NB4 (cell line): Measurements from ENCODE around the gene PATJ.
"Not testable (repeated sequence)": the region's sequence is repeated elsewhere in the genome, so short reads cannot be mapped to it uniquely, and the experiment has no call there.

Experiments used
- DNase-seq: peaks from one replicate; pipeline ENCODE4 v3.0.0; 2010; ENCODE audit warnings: low read depth
- H3K4me3 ChIP-seq: one replicate; pipeline ENCODE4 v1.5.1; 2011; ENCODE audit warnings: mild to moderate bottlenecking, low read depth, low read length, moderate library complexity
- CTCF ChIP-seq: IDR thresholded peaks from one replicate; pipeline ENCODE4 v1.5.1; 2012; ENCODE audit warnings: low read depth, low read length
- MAX ChIP-seq: IDR thresholded peaks from 2 replicates; pipeline ENCODE4 v1.6.1; 2011; ENCODE audit warnings: low read depth, low read length
- MYC ChIP-seq: IDR thresholded peaks from 2 replicates; pipeline ENCODE4 v1.6.1; 2011; ENCODE audit warnings: low read depth, low read length
- POLR2A ChIP-seq: IDR thresholded peaks from 2 replicates; pipeline ENCODE4 v1.6.1; 2011; ENCODE audit warnings: mild to moderate bottlenecking; ENCODE audit not compliant: insufficient read length; ENCODE audit errors: extremely low read depth

PATJ gene

DNA sequence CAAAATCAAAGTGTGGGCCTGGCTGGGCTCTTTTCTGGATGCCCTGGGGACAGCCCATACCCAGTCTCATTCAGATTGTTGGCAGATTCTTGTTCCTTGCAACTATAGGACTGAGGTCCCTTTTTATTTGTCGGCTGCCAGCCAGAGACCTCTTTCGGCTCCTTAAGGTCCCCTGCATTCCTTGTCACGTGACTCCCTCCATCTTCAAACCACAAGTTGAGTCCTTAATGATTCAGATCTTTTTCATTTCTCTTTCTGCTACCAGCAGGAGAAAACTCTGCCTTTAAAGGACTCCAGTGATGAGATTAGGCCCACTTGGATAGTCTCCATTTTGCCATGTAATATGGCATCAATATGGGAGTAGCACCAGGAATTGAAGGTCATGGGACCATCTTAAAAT lies 48.6 kb downstream of the PATJ start:
- TF ChIP-seq MYC (no peak), CTCF (no peak), MAX (no peak), POLR2A (no peak)
- H3K4me3 ChIP-seq = no peak overlapping the region
- no peak for DNase-seq

- H3K4me3 ChIP-seq = no peak overlapping the region
- DNase-seq = no peak
- TF ChIP-seq MAX (no peak), CTCF (no peak), MYC (no peak), POLR2A (no peak)
Measured at GRCh38 chr1:61797045-61797755, 54.9 kb downstream of the PATJ start.

GRCh38 chr1:61801047-61801446 lies 58.8 kb downstream of the PATJ start:
- not testable (repeated sequence) for DNase-seq, H3K4me3 ChIP-seq

DNA sequence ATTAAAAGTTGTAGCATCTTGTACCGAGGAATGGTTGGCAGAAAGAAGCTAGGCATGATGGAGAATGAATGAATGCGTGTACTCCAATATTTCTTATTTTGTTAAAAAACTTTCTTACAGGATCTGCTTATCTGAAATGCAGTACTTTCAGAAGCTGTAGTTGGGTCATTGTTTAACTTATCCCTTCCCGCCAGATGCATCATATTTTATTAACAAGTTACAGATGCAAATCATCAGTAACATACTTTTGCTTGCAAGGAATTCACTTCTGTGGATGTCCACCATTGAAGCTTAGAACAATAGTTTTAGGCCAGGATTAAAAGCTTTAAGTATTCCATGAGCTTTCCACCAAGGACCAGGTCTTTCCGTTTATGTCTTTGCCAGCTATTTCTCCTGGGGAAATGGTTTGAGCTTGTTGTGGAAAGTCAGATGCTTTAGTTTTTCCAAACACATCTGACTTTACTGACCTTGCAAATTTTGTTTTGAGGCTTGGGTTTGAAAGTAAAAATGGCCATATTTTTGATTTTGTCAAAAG lies 65.4 kb downstream of the PATJ start:
- DNase-seq = no peak
- H3K4me3 ChIP-seq = no peak overlapping the region
- TF ChIP-seq MAX = no peak
- no peak for TF ChIP-seq CTCF
- no peak for TF ChIP-seq POLR2A
- no peak for TF ChIP-seq MYC

- no peak for DNase-seq
- TF ChIP-seq MYC = no peak
- TF ChIP-seq POLR2A = no peak
- TF ChIP-seq MAX = no peak
- no peak for TF ChIP-seq CTCF
- H3K4me3 ChIP-seq = no peak overlapping the region
Measured at GRCh38 chr1:61808321-61808720, 66.0 kb downstream of the PATJ start.

- no peak for DNase-seq
- no peak overlapping the region for H3K4me3 ChIP-seq
- TF ChIP-seq POLR2A = no peak
- TF ChIP-seq MAX = no peak
- no peak for TF ChIP-seq CTCF
- TF ChIP-seq MYC = no peak
Measured at GRCh38 chr1:61808968-61809367, 66.7 kb downstream of the PATJ start.
